HG02610 (cell line): Measurements from ENCODE around the gene POLR2F.

Experiments used
- ATAC-seq: cut with Tn5 transposase; IDR thresholded peaks from one replicate; pipeline ENCODE4 v1.9.1; 2021; ENCODE audit warnings: mild to moderate bottlenecking, moderate library complexity; ENCODE audit not compliant: unreplicated experiment

The POLR2F gene

DNA sequence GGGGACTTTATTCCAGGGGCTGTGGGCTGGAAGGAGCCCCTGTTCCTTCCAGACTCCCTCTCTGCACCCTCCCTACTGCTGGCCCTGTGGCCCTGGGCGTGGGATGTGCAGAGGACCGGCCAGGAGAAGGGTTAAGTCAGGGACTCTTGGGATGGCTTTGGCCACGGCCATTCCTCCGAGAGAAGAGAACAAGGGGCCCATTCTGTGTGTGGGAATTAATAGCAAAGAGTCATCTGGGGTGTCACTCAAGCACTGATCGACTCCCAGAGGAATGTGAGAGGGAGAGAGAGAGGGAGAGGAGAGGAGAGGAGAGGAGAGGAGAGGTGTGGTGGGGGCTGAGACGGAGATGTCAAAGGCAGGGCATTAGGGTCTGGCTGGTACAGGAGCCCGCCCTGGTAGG is 45.0 kb downstream of the POLR2F start:
- no peak for ATAC-seq

DNA sequence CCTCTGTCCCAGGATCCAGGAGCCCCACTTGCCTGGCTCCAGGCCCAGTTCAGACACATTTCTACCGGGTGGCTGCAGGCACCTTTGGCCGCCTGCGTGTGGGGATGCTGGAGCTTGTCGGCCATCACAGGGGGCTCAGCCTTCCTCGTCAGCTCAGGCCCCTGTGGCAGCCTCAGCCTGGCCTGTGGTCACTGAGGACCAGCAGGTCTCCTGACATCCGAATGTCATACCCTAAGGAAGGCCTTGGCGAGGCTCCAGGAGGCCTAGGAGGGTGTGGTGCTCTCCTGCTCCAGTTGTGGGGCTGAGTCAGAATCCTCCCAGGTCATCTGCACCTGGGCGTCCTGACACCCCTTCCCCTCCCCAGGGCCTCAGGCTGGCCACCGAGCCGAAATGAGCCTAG is 45.7 kb downstream of the POLR2F start:
- ATAC-seq = no peak

DNA sequence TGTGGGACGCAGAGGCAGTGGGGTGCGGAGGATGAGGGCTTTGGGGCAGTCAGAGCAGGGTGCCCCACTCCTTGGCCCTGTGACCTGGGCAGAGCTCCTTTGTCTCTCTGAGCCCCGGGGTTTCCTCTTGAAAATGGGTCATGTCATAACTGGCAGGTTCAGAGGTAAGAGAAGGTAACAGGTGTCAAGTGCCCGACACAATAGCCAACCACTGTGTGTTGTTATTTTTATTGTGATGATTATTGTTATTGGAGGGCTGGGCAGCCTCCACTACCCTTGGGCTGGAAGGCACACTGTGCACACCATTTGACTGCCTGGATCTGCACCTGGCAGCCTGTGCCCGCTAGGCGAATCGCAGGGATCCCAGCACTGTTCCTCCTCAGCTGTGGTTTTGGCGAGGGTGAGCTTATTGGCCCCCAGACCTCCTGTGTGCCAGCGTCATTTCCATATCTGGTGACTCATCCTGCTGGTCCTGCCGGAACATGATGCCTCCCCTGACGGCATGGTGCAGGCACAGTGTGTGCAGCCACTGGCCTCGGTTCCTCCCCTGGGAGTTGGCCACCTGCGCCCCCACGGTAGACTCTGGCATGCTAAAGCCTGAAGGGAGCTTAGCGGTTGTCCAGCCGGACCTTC is 46.3 kb downstream of the POLR2F start:
- ATAC-seq = no peak

- ATAC-seq = no peak
Observed at GRCh38 chr22:38005943-38006342, 52.4 kb downstream of the POLR2F start.

DNA sequence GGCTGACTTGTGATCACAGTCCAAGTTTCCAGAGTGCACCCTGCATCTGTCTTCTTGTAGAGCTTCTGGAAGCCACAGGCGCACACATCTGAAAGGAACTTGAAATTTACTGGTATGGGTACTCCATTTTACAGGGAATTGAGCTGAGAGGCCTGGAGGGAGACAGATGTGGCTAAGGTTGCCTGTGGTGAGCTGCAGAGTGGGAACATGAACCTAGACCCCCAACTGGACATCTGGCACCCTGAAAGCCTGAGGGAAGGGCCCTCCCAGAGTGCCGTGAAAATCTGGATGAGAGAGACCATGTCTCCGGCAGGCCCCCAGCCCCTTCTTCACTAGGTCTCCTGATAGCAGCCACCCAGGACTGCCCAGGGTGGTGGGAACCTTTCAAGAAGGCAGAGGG is 53.4 kb downstream of the POLR2F start:
- no peak for ATAC-seq

DNA sequence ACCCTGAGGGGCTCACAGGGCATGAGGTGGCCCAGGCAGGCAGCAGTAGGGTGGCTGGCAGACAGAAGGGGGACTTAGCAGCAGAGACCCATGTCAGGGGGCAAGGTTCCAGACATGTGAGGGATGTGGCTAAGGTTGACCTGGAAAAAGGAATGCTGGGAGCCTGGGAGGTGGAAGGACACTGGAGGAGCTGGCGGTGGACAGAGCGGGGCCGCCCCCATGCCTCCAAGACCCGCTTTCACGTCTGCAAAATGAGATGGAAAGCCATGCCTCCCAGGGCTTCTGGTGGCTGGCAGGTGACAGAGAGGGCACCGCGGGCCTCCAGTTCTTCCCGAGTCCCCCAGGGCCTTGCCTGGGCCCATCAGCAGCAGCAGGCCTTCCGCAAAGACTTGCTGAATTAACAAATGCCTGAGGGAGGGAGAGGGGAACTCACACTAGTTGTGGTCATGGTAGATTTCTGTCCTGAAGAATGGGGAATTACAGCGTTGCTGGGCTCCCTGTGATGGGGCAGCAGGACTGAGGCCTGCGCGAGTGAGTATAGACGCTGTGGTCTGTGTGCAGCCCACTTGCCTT is 53.9 kb downstream of the POLR2F start:
- no peak for ATAC-seq

GRCh38 chr22:38009000-38009806 is 55.7 kb downstream of the POLR2F start:
- no peak for ATAC-seq

GRCh38 chr22:38012604-38013072 is 59.1 kb downstream of the POLR2F start:
- no peak for ATAC-seq

- ATAC-seq = no peak
Observed at GRCh38 chr22:38014083-38014482, 60.6 kb downstream of the POLR2F start.

DNA sequence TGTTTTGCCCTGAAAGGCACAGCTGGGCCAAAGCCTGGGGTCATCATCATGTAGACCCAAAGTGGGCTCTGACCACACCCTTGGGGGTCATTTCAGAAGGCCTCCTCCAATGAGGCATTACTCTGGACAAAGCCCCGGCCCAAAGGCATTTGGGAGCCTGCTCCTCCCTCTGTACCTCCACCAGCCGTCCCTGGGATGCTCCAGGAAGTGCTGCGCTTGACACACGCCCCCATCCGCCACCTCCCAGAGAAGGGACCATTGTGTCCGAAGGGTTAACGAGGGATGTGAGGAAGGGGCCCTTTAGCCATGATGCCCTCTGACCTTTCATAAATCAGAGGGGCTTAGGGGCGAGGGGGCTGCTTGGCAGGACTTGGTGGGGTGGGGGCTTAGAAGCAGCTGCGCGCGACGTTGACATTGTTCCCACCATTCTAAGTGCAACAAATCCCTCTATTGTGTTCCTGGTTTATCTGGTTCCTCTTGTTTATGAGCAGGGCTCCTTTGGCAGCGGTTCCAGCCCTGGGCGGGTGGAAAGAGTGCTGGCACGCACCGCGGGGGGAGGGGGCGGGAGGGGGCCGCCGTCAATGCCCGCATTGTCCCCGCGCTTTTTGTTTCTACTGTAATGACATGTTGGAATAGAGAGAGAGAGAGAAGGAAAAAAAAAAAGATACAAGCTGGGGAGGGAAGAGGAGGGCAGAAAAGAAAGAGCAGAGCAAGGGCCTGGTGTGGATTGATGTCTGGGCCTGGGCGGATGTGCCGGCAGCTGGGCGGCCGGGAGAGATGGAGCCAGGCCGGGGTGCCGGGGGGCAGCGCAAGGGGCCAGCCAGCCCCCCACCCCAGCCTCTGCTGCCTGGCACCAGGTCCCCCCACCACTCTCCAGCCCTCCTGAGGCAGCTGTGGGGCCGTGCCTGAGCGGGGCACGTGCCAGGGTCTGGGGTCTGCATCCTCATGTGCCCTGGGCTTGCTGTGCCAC is 63.0 kb downstream of the POLR2F start:
- no peak for ATAC-seq

DNA sequence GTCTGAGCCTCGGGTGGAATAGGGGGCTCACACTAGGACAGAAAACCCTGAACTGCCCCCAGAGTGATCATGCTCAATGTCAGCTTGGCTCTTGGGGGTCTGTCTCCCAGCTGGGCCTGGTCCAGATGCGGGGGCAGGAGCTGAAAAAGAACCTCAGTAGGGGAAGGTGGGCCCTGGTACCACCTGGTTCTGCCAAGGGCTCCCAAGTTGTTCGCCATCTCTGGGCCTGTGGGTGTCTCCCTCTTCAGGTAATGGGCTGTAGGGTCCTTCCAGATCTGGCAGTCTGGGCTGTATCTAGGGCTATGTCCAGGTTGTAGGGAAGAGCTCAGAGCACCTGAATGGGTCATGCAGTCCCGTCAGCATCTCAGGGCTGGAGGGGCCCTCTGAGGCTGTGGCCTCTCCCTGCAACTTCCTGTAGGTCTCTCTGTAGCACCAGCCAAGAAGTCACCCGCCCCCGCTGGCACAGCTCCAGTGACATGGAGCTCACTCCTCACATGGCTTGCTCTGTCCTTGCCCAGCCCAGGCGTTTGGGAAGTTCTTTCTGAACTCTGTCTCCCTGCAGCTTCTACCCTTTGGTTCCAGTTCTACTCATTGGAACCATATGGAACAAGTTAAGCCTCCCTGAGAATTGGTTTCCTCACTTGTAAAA is 63.9 kb downstream of the POLR2F start:
- no peak for ATAC-seq

GRCh38 chr22:38017939-38018885 is 64.7 kb downstream of the POLR2F start:
- ATAC-seq = no peak
